ENCODE measurements around the gene PDE6C.

The PDE6C gene

DNA sequence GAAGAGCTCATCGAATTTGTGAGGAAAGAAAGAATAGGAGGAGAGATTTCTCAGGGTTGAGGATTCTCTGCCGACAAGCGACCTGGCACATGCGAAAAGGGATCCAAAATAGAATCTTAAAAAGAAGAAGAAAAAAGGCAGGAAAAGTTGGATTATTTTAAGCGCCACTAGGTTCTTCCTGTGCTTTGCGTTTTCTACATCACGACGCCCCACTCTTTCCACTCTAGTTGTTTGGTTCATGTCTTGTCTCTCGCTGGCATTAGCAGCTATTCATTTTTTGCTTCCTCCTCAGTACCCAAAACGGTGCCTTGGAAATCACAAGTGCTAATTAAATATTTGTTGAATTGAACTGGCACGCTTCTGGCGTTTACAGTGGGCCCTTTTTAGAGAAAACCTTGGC is 90.7 kb downstream of the PDE6C start:
- no peak for FAIRE-seq

GRCh38 chr10:93703841-93704240 is 91.5 kb downstream of the PDE6C start:
- no peak for FAIRE-seq

DNA sequence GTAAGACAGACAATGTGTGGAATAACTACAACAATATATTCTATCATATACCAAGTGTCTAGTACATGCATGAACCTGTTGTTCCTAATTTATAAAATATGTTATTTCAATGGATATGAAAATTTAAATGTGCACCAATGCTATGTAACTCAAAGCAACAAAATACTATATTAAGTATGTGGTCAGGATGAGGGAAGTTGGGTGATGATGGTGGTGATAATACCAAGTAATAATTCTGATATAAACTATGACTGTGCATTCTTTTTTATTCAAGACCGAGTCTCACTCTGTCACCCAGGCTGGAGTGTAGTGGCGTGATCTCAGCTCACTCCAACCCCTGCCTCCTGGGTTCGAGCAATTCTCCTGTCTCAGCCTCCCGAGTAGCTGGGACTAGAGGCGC is 92.1 kb downstream of the PDE6C start:
- no peak for FAIRE-seq

DNA sequence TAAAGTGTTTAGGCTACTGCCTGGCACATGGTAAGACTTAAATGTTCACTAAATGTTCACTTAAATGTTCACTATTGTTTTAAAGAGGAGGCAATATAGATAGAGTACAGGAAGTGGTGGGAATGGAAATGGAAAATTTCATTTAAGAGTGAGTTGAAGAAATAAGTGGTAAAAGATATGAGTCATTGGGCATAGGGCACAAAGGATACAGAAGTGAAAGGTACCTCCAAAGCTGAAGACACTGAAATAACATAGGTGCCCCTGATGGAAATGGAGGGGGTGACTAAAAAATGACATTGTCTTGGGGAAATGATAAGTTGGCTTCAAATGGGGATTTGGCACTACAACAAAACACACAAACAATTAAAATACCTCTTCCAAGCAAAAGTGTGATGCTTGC is 95.3 kb downstream of the PDE6C start:
- FAIRE-seq, result no peak

DNA sequence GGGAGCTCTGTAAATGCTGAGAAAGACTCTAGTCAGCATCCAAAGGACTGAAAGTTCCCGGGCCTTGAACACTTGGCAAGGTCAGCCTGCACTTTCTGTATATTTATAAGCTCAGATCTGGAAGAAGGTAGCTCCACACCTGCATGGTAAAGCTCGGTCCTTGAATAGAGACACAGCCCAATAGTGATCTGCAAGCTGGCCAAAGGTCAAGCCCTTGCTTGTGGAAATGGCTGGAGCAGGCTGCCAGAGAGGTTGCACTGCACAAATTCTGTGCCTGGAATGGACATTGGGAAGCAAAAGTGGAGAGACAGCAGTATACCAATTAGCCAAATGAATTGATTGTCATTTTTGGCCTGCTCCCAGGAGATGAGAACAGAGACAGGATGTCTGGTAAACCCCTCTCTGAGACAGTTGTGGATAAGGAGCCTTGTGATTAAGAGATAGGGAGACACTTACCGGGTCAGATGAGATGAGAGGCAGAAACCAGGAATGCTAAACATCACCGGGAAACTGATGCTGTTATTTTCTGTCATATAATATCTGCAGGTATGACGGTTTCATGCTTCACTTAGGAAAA is 98.1 kb downstream of the PDE6C start:
- no peak for FAIRE-seq

DNA sequence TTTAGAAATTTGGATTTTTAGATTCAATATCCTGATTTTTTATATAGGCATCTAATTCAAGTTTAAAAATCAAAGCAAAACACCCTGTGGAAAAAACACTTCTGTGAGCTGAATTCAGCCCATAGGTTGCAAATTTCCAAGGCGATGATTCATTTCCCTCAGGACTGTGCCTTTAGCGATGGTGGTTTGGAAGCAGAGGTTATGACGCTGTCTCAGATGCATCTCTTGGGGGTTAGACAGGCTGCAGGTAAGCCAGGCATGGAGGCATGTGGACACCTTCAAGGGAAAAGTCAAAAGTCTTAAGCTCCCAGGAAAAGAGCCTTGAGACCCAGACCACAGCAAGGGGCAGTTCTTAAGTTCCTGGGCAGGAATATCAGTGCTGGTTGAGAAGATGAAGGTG is 99.6 kb downstream of the PDE6C start:
- FAIRE-seq, result no peak

DNA sequence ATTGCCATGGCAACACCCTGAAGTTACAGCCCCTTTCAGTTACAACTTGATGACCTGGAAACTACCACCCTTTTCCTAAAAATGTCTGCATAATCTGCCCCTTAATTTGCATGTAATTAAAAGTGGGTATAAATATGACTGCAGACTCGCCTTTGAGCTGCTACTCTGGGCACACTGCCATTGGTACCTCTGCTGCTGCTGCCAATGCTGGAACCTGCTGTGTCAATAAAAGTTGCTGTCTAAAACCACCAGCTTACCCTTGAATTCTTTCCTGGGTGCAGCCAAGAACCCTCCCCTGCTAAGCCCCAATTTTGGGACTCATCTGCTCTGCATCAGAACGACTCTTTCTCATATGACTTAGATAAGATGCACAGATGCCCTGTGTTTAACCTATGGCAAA is 100.3 kb downstream of the PDE6C start:
- FAIRE-seq, result no peak

GRCh38 chr10:93715345-93715744 is 103.0 kb downstream of the PDE6C start:
- FAIRE-seq, result no peak
